ENCODE measurements around the gene EFR3B. TPM values are rescaled to one million over a fixed set of nuclear protein-coding genes. Genes with fewer than 3 reads are reported as not detected.

Gene EFR3B
- polyA plus RNA-seq, 1 experiment, result 0.09 TPM

- ChIA-PET POLR2A (no interaction called here), CTCF (no interaction called here)
- TF ChIP-seq, protein P1, sequence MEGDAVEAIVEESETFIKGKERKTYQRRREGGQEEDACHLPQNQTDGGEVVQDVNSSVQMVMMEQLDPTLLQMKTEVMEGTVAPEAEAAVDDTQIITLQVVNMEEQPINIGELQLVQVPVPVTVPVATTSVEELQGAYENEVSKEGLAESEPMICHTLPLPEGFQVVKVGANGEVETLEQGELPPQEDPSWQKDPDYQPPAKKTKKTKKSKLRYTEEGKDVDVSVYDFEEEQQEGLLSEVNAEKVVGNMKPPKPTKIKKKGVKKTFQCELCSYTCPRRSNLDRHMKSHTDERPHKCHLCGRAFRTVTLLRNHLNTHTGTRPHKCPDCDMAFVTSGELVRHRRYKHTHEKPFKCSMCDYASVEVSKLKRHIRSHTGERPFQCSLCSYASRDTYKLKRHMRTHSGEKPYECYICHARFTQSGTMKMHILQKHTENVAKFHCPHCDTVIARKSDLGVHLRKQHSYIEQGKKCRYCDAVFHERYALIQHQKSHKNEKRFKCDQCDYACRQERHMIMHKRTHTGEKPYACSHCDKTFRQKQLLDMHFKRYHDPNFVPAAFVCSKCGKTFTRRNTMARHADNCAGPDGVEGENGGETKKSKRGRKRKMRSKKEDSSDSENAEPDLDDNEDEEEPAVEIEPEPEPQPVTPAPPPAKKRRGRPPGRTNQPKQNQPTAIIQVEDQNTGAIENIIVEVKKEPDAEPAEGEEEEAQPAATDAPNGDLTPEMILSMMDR (IDR thresholded peaks at IDR 0.05; ENCODE audit: low read depth, low read length), result no peak
Observed at GRCh38 chr2:25014631-25015030, 27.2 kb upstream of the EFR3B start.

DNA sequence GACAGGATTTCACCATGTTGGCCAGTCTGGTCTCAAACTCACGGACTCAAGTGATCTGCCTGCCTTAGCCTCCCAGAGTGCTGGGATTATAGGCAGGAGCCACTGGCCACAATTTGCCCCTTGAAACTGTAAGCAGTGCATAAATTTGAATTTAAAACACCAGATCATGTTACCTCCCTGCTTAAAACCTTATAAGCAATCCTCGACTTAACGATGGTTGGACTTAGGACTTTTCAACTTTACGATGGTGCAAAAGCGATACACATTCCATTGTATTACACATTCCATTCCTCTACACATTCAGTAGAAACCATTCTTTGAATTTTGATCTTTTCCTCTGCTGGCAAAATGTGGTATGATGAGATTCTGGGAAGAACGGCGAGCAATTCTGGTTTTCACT is 23.2 kb upstream of the EFR3B start:
- peaks cover 13% of the 10 kb centered on the region for H3K27me3 ChIP-seq (ENCODE audit: control insufficient read depth, insufficient read depth, low read length)
- TF ChIP-seq, protein P1 (IDR thresholded peaks at IDR 0.05; ENCODE audit: low read depth, low read length), result no peak
- POLR2A ChIA-PET, result no interaction called here
- no peak for DNase-seq (ENCODE audit: low read depth, low spot score)
- no peaks in the 10 kb centered on the region for H3K9me3 ChIP-seq (ENCODE audit: control insufficient read depth, insufficient read depth, low read length)
- no peak overlapping the region for H3K4me3 ChIP-seq (ENCODE audit: low read depth, low read length)
- H3K27ac ChIP-seq (ENCODE audit: low read depth, low read length), result no peak overlapping the region
- CTCF ChIA-PET, result no interaction called here

More at GRCh38 chr2:25014631-25015030, 27.2 kb upstream of the EFR3B start:
- no peak overlapping the region for H3K27ac ChIP-seq (ENCODE audit: low read depth, low read length)
- no peak for DNase-seq (ENCODE audit: low read depth, low spot score)
- H3K27me3 ChIP-seq (ENCODE audit: control insufficient read depth, insufficient read depth, low read length), result peaks cover 5% of the 10 kb centered on the region
- no peaks in the 10 kb centered on the region for H3K9me3 ChIP-seq (ENCODE audit: control insufficient read depth, insufficient read depth, low read length)
- H3K4me3 ChIP-seq (ENCODE audit: low read depth, low read length), result no peak overlapping the region

- Histone ChIP-seq H3K4me3 (ENCODE audit: low read depth, low read length) (no peak overlapping the region), H3K9me3 (ENCODE audit: control insufficient read depth, insufficient read depth, low read length) (no peaks in the 10 kb centered on the region), H3K27ac (ENCODE audit: low read depth, low read length) (no peak overlapping the region), H3K27me3 (ENCODE audit: control insufficient read depth, insufficient read depth, low read length) (peaks cover 22% of the 10 kb centered on the region)
- ChIA-PET POLR2A (no interaction called here), CTCF (no interaction called here)
- DNase-seq (ENCODE audit: low read depth, low spot score), result no peak
- TF ChIP-seq, protein P1 (IDR thresholded peaks at IDR 0.05; ENCODE audit: low read depth, low read length), result no peak
Observed at GRCh38 chr2:25021791-25022362, 20.0 kb upstream of the EFR3B start.

- H3K27me3 ChIP-seq (ENCODE audit: control insufficient read depth, insufficient read depth, low read length), result peaks cover 20% of the 10 kb centered on the region
- TF ChIP-seq, protein P1 (IDR thresholded peaks at IDR 0.05; ENCODE audit: low read depth, low read length), result no peak
- DNase-seq (ENCODE audit: low read depth, low spot score), result no peak
- H3K27ac ChIP-seq (ENCODE audit: low read depth, low read length), result no peak overlapping the region
- CTCF ChIA-PET, result no interaction called here
- H3K9me3 ChIP-seq (ENCODE audit: control insufficient read depth, insufficient read depth, low read length), result no peaks in the 10 kb centered on the region
- no peak overlapping the region for H3K4me3 ChIP-seq (ENCODE audit: low read depth, low read length)
- POLR2A ChIA-PET, result no interaction called here
Observed at GRCh38 chr2:25023333-25023732, 18.5 kb upstream of the EFR3B start.

DNA sequence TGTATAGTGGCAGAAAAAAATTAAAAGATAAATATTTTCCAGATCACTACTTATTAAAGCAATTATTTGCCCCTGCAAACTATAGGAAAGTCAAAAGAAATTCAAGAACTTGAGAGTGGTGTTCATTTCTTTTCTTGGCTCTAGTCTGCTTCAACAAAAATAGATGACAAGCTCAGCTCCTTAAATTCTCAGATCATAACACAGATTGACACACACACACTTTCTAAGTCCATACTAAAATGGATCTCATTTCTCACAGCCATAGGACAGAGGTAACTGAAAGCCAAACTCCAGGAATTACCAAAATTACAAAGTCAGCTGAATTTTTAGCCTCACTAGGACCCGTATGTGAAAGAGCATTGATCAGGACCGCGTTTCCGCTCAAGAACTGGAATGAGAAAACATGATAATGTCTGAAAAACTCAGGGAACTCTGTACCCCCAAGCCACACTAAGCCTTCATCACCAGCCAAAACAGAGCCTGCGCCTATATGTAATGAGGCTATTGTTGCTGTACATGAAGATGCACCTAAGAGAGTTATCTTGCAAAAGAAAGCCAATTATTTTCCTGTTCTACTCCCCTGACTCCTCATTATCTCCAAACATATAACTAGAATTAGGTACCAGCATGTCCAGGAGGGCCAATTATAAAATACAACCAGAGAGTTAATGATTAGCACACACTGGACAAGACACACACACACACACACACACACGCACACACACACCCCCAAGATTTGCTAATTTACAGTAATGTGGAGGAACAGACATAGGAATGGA is 16.5 kb upstream of the EFR3B start:
- Histone ChIP-seq H3K27me3 (ENCODE audit: control insufficient read depth, insufficient read depth, low read length) (peaks cover 17% of the 10 kb centered on the region), H3K4me3 (ENCODE audit: low read depth, low read length) (no peak overlapping the region), H3K27ac (ENCODE audit: low read depth, low read length) (no peak overlapping the region), H3K9me3 (ENCODE audit: control insufficient read depth, insufficient read depth, low read length) (no peaks in the 10 kb centered on the region)
- TF ChIP-seq, protein P1 (IDR thresholded peaks at IDR 0.05; ENCODE audit: low read depth, low read length), result no peak
- ChIA-PET POLR2A (no interaction called here), CTCF (no interaction called here)
- no peak for DNase-seq (ENCODE audit: low read depth, low spot score)

Measured in AG04450 (cell line).